Cardiac septum (tissue), 1 donor: ENCODE measurements around the gene SLC15A1. TPM values are rescaled to one million over a fixed set of nuclear protein-coding genes. Genes with fewer than 3 reads are reported as not detected.
"Not testable (repeated sequence)": the region's sequence is repeated elsewhere in the genome, so short reads cannot be mapped to it uniquely, and the experiment has no call there.

Experiments used
- DNase-seq: peaks from one replicate; pipeline ENCODE4 v3.0.0-alpha.2; 2020; ENCODE audit warnings: low spot score
- intact Hi-C: fragments of 100-400 bp; cut with DNase I; formaldehyde crosslinking; loops from one replicate; pipeline ENCODE4 v1.14.0; 2022
- total RNA-seq: library from RNA; stranded (reverse); fragmentation: NEBNext Ultra II Directional; extraction: Animal tissue kit (Norgen Biotek cat#: 25700); gene quantifications from one replicate; pipeline ENCODE4 v1.2.1, GENCODE V29; 2021
- donor health status: DM: no; HTN: no; CAD: no.

SLC15A1 gene
- total RNA-seq, 1 donor from 2014 or later = not detected

DNA sequence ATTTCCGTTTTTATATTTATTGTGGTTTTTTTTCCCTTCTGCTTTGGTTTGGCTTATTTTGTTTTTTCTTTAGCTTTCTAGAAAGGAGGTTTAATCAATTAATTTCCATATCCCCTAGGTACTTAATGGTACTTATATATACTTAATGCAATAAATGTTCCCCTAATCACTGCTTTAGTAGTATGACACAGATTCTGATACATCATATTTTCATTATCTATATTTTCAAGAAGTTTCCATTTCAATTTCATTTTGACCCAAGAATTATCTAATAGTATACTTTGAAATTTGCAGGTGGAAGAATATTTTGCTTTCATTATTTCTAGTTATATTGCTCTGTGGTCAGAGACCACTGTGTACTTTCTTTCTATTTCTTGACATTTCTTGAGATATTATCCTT, 109.0 kb downstream of the SLC15A1 start:
- intact Hi-C loops = no loop called here

DNA sequence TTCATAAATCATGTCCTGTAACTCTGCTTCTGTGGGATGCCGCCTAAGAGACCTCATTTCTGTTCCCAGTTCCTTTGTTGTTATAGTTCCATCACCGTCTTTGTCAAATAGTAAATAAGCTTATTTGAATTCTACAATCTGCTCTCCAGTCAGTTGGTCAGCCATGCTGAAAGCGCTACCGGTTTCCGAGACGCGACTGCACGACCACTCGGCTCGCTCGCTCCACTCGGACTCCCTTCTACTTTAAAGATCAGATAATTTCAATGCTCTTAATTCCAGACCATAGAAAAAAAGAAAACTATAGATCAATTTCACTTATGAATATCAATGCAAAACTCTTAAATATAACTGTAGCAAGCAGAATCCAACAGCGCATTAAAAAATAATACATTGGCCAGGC, 111.4 kb downstream of the SLC15A1 start:
- DNase-seq = no peak
- intact Hi-C loops = no loop called here

More for the DNA sequence above, 109.0 kb downstream of the SLC15A1 start:
- no peak for DNase-seq

DNA sequence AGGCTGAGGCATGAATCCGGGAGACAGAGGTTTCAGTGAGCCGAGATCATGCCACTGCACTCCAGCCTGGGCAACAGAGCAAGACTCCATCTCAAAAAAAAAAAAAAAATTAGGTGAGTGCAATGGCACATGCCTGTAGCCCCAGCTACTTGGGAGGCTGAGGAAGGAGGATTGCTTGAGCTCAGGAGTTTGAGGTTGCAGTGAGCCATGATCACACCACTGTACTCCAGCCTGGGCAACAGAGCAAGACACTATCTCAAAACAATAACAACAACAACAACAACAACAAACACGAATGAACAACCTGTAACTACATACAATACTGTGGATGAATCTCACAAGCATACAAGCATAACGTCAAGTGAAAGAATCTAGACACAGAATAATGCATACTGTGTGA, 112.7 kb downstream of the SLC15A1 start:
- DNase-seq, intact Hi-C loops: not testable (repeated sequence)

DNA sequence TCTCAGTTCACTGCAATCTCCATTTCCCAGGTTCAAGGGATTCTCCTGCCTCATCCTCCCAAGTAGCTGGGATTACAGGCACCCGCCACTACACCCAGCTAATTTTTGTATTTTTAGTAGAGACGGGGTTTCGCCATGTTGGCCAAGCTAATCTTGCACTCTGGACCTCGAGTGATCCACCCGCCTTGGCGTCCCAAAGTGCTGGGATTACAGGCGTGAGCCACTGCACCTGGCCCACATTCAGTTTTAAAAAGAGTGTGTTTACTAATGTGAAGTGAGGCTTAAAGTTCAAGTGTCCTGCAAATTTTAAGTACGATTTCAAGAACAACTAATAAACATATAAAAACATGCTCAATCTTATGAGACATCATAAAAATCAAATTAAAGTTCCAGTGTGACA, 114.1 kb downstream of the SLC15A1 start:
- intact Hi-C loops, DNase-seq: not testable (repeated sequence)

Other genes starting within 250 kb of the SLC15A1 start
- gene STK24, start 175.6 kb downstream of the SLC15A1 start, total RNA-seq = 63.5 TPM
- 30.6 TPM for gene DOCK9, start 225.4 kb upstream of the SLC15A1 start, total RNA-seq